Activated naive CD4-positive, alpha-beta T cell treated with anti-CD3 and anti-CD28 coated beads, Interleukin-2, amount 50 U/mL, for 72 hours (primary cell): ENCODE data around the gene ZNF684. TPM values are rescaled to one million over a fixed set of nuclear protein-coding genes. Genes with fewer than 3 reads are reported as not detected.
"Not testable (repeated sequence)": the region's sequence is repeated elsewhere in the genome, so short reads cannot be mapped to it uniquely, and the experiment has no call there.

Experiments used
- ATAC-seq, 2 donors: fragments of 150-1000 bp; cut with Tn5 transposase; 2 replicates each; pipeline ENCODE4 v1.10.0; 2021; ENCODE audit warnings: mild to moderate bottlenecking in 2 of 2, moderate library complexity in 2 of 2
- DNase-seq, 2 donors: peaks; one replicate each; pipeline ENCODE4 v3.0.0; 2021 to 2022; ENCODE audit warnings: low spot score in 2 of 2
- H3K27ac Mint-ChIP-seq, 2 donors: one replicate each; pipeline ENCODE4 v1.8.0; 2022; ENCODE audit warnings: mild to moderate bottlenecking in 2 of 2, mixed read lengths in 2 of 2
- H3K36me3 Mint-ChIP-seq, 2 donors: one replicate each; pipeline ENCODE4 v1.8.0; 2022; ENCODE audit warnings: mixed read lengths in 2 of 2
- H3K9me3 Mint-ChIP-seq, 2 donors: one replicate each; pipeline ENCODE4 v1.8.0; 2022; ENCODE audit warnings: mixed read lengths in 2 of 2
- total RNA-seq, 2 donors: library from RNA; stranded (reverse); gene quantifications; one replicate each; pipeline ENCODE4 v1.2.3, GENCODE V29; 2022

The ZNF684 gene
- total RNA-seq: 10 to 100 TPM in 1 of 2 donors, 1 to 10 TPM in 1; 4.2 to 13.3 TPM

DNA sequence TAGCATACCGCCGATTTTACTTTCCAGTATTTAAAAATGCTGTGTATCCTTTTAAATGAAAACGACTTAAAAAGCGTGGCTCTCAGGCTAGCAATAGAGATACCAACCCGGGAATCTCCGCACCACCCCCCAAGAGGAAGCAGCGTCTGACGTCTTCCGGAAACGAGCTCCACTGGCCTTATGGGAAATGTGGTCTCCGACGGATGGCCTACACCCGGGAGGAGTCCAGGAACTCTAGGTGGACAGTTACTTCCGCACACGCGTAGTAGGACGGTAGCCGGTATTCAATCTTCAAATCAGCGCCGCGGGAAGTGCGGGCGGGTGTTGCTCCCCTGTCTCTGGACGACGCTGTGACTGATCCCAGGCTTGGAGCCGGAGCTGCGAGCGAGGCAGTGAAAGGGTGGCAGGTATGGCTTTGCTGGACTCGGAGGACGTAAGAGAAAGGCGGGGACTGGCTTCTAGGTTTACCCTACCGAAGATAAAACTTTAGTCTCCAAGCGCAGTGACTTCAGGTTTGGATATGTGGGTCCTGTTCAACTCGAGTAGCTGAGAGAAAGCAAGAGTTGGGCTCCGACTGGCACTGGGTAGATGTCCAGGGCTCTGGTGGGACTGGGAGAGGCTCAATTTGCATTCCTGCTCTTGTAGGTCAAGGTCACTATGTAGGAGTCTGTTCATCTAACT, at the start of gene ZNF684:
TSS of gene ZNF684 (plus strand) at position 257 of the 681 bp plus-strand sequence. CDS start 1,530 bp downstream, outside the sequence.
- DNase-seq (peak; percentile 75 to 90), ATAC-seq (peak; percentile 98 to 99)
- H3K36me3 Mint-ChIP-seq: peaks cover 13 to 14% of the 10 kb centered on the region in 2 donors
- peak within 1 kb of the TSS; percentile 91 to 95 for H3K27ac Mint-ChIP-seq
- peaks cover 11 to 12% of the 10 kb centered on the region in 2 donors for H3K9me3 Mint-ChIP-seq

DNA sequence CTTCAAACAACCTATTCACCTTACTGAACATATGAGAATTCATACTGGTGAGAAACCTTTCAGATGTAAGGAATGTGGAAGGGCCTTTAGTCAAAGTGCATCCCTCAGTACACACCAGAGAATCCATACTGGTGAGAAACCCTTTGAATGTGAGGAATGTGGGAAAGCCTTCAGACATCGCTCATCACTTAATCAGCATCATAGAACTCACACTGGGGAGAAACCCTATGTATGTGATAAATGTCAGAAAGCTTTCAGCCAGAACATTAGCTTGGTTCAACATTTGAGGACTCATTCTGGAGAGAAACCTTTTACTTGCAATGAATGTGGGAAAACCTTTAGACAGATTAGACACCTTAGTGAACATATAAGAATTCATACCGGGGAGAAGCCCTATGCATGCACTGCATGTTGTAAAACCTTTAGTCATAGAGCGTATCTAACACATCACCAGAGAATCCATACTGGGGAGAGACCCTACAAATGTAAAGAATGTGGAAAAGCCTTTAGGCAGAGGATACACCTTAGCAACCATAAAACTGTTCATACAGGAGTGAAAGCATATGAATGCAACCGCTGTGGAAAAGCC, 36.0 kb upstream of the ZNF684 start:
- peaks cover 69 to 86% of the 10 kb centered on the region in 2 donors for H3K36me3 Mint-ChIP-seq
- H3K27ac Mint-ChIP-seq: peak overlapping the region in 1 of 2 donors; percentile 12
- peaks cover 45 to 59% of the 10 kb centered on the region in 2 donors for H3K9me3 Mint-ChIP-seq
- ATAC-seq (peak in 1 of 2 donors; percentile 64), DNase-seq (no peak)

DNA sequence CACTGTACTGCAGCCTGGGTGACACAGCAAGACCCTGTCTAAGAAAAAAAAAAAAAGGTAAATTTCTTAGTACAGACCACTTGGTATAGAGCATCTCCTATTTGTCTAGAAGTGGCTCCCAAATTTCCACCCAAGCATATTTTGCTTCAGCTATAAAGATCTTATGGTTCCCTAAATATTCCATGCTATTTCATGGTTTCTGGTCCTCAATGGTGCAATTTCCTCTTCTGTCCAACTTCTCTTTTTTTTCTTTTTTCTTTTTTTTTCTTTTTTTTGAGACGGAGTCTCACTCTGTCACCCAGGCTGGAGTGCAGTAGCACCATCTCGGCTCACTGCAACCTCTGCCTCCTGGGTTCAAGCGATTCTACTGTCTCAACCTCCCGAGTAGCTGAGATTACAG, 28.8 kb upstream of the ZNF684 start:
- H3K27ac Mint-ChIP-seq, DNase-seq, ATAC-seq: not testable (repeated sequence)
- Mint-ChIP-seq H3K9me3 (peaks cover 48 to 56% of the 10 kb centered on the region in 2 donors), H3K36me3 (peaks cover 68 to 88% of the 10 kb centered on the region in 2 donors)

GRCh38 chr1:40507973-40508372, 23.5 kb upstream of the ZNF684 start:
- DNase-seq: no peak
- peak overlapping the region; percentile 88 to 92 for H3K27ac Mint-ChIP-seq
- ATAC-seq: no peak
- peaks cover 56 to 71% of the 10 kb centered on the region in 2 donors for H3K36me3 Mint-ChIP-seq
- H3K9me3 Mint-ChIP-seq: peaks cover 33 to 34% of the 10 kb centered on the region in 2 donors

GRCh38 chr1:40508375-40509341, 22.8 kb upstream of the ZNF684 start, which contains the start of gene EXO5:
Gene EXO5 (plus strand): TSS chr1:40508767. CDS start chr1:40514545, 5,778 bp downstream.
- DNase-seq (peak; percentile 85 to 86), ATAC-seq (peak; percentile 98)
- H3K9me3 Mint-ChIP-seq: peaks cover 27 to 31% of the 10 kb centered on the region in 2 donors
- peaks cover 53 to 64% of the 10 kb centered on the region in 2 donors for H3K36me3 Mint-ChIP-seq
- peak within 1 kb of the TSS; percentile 88 to 92 for H3K27ac Mint-ChIP-seq

GRCh38 chr1:40519517-40519916, 11.9 kb upstream of the ZNF684 start:
- Mint-ChIP-seq H3K27ac (no peak overlapping the region), H3K9me3 (peaks cover 40 to 48% of the 10 kb centered on the region in 2 donors), H3K36me3 (peaks cover 47 to 56% of the 10 kb centered on the region in 2 donors)
- no peak for DNase-seq
- ATAC-seq: no peak

DNA sequence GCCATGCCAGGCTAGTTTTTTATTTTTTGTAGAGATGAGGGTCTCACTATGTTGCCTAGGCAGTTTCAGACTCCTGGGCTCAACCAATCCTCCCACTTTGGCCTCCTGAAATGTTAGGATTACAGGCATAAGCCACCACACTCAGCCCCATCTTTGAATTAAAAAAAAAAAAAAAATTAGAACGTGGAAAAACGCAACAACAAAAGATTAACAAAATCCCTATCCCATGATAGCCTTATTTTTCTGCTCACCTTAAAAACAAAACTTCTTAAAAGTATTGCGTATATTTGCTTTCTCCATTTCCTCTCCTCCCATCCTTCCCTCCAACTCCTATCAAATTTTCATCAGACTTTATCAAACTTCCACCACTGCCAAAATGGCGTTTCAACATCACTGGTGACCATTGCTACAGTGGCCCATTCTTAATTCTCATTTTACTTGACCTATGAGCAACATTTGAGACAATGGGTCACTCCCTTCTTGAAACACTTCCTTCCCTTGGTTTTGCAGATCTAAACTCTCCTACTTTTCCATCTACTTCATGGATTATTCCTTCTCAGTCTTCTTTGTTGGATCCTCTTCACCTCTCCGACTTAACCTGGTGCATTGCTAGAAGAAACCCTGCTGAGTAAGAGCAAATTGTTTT, 579 bp upstream of the ZNF684 start:
- H3K9me3 Mint-ChIP-seq: peaks cover 14 to 16% of the 10 kb centered on the region in 2 donors
- H3K36me3 Mint-ChIP-seq: peaks cover 17 to 18% of the 10 kb centered on the region in 2 donors
- DNase-seq: no peak
- peak in 1 of 2 donors; percentile 11 for ATAC-seq
- peak overlapping the region; percentile 91 to 95 for H3K27ac Mint-ChIP-seq

- ATAC-seq (no peak), DNase-seq (no peak)
- peak overlapping the region; percentile 91 to 95 for H3K27ac Mint-ChIP-seq
- peaks cover 13 to 14% of the 10 kb centered on the region in 2 donors for H3K36me3 Mint-ChIP-seq
- peaks cover 11 to 12% of the 10 kb centered on the region in 2 donors for H3K9me3 Mint-ChIP-seq
Observed at GRCh38 chr1:40532062-40532389, 589 bp downstream of the ZNF684 start.

- H3K9me3 Mint-ChIP-seq: peaks cover 7 to 17% of the 10 kb centered on the region in 2 donors
- ATAC-seq: no peak
- peak in 1 of 2 donors; percentile 35 for DNase-seq
- peaks cover 14 to 18% of the 10 kb centered on the region in 2 donors for H3K36me3 Mint-ChIP-seq
- H3K27ac Mint-ChIP-seq: no peak overlapping the region
Observed at GRCh38 chr1:40532844-40533424, 1.5 kb downstream of the ZNF684 start.

DNA sequence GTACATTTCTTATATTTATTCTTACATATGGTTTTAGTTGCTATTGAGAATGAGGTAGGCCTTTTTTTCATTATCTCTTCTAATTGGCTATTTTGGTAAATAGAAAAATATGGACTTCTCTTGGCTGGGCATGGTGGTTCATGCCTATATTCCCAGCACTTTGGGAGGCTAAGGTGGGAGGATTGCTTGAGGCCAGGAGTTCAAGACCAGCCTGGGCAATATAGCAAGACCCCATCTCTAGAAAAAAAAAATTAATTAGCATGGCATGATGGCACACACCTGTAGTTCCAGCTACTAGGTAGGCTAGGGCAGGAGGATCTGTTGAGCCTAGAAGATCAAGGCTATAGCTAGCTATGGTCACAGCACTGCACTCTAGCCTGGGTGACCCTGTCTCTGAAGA, 3.2 kb downstream of the ZNF684 start:
- Mint-ChIP-seq H3K27ac (no peak overlapping the region), H3K9me3 (peaks cover 7 to 18% of the 10 kb centered on the region in 2 donors), H3K36me3 (peaks cover 14 to 25% of the 10 kb centered on the region in 2 donors)
- DNase-seq (no peak), ATAC-seq (no peak)

DNA sequence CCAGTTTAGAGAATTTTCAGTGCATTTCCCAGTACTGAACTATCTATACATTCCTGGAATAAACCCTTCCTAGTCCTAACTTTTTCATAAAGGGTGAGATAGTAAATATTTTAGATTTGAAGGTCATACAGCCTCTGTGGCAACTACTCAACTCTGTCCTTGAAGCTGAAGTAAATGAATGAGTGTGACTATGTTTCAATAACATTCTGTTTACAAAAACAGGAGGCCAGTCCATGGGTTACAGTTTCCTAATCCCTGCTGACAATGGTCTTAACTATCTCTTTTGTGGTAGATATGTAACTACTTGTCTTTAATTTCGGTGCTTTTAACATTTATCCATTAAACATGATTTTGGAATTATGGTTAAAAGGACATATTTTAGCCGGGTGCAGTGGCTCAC, 4.3 kb downstream of the ZNF684 start:
- no peak overlapping the region for H3K27ac Mint-ChIP-seq
- peaks cover 11 to 23% of the 10 kb centered on the region in 2 donors for H3K36me3 Mint-ChIP-seq
- H3K9me3 Mint-ChIP-seq: peaks cover 6 to 12% of the 10 kb centered on the region in 2 donors
- ATAC-seq (no peak), DNase-seq (no peak)

GRCh38 chr1:40539338-40539737, 7.9 kb downstream of the ZNF684 start:
- DNase-seq: no peak
- Mint-ChIP-seq H3K36me3 (peaks cover 24 to 36% of the 10 kb centered on the region in 2 donors), H3K27ac (no peak overlapping the region)

GRCh38 chr1:40546957-40547356, 15.5 kb downstream of the ZNF684 start:
- H3K9me3 Mint-ChIP-seq: peaks cover 19 to 25% of the 10 kb centered on the region in 2 donors
- no peak for DNase-seq
- H3K27ac Mint-ChIP-seq: no peak overlapping the region
- ATAC-seq: no peak
- peaks cover 50 to 56% of the 10 kb centered on the region in 2 donors for H3K36me3 Mint-ChIP-seq

More at GRCh38 chr1:40539338-40539737, 7.9 kb downstream of the ZNF684 start:
- no peak for ATAC-seq
- H3K9me3 Mint-ChIP-seq: peaks cover 0 to 10% of the 10 kb centered on the region in 2 donors

DNA sequence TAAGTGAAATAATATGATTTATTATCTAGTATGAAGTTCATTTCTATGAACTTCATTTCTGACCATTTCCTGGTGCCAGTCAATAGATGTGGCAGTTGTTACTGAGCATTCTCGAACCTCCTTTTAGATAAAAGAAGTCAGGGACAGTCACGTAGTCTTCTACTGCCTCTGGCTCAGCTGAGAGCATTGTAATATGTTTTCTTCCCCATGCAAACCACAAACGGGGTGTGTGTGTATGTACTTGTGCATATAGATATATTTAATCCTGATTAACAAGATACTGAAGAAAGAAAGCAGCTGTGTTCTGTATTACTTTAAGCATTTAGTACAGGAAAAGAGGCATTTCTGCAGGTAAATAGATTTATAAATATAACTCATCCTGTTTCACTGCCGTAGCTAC, 21.6 kb downstream of the ZNF684 start:
- Mint-ChIP-seq H3K27ac (no peak overlapping the region), H3K9me3 (peaks cover 0 to 4% of the 10 kb centered on the region in 2 donors), H3K36me3 (peaks cover 5 to 7% of the 10 kb centered on the region in 2 donors)
- no peak for ATAC-seq
- DNase-seq: no peak

DNA sequence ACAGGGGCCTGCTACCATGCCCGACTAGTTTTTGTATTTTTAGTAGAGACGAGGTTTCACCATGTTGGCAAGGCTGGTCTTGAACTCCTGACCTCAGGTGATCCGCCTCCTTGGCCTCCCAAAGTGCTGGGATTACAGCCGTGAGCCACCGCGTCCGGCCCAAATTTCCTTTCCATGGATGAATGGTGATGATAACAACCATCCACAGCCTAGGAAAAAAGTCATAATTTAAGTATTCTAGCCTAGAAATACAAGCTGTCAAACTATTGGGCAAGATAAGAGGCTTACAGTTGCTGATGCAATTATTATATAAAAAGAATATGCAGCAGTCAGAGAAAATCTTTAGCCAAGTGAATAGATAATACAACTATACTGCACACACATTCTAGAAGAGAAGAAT, 23.4 kb downstream of the ZNF684 start:
- not testable (repeated sequence) for H3K27ac Mint-ChIP-seq, H3K9me3 Mint-ChIP-seq, DNase-seq, H3K36me3 Mint-ChIP-seq, ATAC-seq

DNA sequence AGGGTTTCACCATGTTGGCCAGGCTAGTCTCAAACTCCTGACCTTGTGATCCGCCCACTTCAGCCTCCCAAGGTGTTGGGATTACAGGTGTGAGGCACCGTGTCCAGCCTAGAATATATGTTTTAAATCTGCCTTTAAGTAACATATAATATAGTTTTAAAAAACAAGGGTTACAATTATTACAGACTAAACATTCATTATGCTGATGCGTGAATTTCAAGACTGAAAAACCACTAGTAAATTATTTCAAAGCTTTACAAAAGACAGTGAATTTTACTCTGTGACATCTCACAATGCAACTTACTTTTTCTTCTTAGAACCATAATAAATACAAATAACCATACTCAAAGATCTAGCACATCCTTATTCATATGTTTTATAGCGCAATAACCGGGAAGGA, 24.7 kb downstream of the ZNF684 start:
- H3K27ac Mint-ChIP-seq: no peak overlapping the region
- ATAC-seq: no peak
- DNase-seq: no peak

More for the DNA sequence above, 24.7 kb downstream of the ZNF684 start:
- Mint-ChIP-seq H3K36me3 (no peaks in the 10 kb centered on the region), H3K9me3 (no peaks in the 10 kb centered on the region)
